OCI-LY1 (cell line): Measurements from ENCODE around the gene PATZ1.

ENCODE experiments used
- EZH2 ChIP-seq: fragments of 200-600 bp; sonication (generic), shearing (Covaris generic); IDR thresholded peaks from 2 replicates; pipeline ENCODE4 v1.8.0; 2017; ENCODE audit warnings: borderline replicate concordance, mixed run types, mild to moderate bottlenecking, antibody characterized with exemption, low read length, moderate library complexity, mixed read lengths
- TF ChIP-seq, protein P1 (sequence below): fragments of 200-600 bp; sonication (generic), shearing (Covaris generic); IDR thresholded peaks from 2 replicates; pipeline ENCODE4 v1.5.1; 2017; ENCODE audit warnings: mild to moderate bottlenecking, antibody characterized with exemption, low read length, moderate library complexity, mixed read lengths

DNA sequence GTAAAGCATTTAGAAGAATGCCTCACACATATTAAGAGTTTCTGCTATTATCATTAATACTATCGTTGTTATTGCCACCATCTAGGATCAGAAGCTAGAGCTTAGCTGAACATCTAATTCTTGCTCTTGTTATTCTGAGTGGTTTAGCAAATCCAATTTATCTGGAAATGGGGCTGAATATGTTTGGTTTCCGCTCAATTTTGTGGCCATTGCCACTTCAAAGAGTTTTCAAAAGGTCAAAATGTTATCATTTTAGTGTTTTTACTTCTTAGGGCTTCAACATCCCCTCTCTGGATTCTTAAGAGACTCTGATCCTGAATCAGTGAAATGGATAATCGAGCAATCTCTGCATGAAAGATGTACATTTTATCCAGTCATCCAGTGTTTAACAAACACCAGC lies 43.6 kb downstream of the PATZ1 start:
- no peak for TF ChIP-seq EZH2
- TF ChIP-seq, protein P1, sequence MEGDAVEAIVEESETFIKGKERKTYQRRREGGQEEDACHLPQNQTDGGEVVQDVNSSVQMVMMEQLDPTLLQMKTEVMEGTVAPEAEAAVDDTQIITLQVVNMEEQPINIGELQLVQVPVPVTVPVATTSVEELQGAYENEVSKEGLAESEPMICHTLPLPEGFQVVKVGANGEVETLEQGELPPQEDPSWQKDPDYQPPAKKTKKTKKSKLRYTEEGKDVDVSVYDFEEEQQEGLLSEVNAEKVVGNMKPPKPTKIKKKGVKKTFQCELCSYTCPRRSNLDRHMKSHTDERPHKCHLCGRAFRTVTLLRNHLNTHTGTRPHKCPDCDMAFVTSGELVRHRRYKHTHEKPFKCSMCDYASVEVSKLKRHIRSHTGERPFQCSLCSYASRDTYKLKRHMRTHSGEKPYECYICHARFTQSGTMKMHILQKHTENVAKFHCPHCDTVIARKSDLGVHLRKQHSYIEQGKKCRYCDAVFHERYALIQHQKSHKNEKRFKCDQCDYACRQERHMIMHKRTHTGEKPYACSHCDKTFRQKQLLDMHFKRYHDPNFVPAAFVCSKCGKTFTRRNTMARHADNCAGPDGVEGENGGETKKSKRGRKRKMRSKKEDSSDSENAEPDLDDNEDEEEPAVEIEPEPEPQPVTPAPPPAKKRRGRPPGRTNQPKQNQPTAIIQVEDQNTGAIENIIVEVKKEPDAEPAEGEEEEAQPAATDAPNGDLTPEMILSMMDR, result no peak
